ENCODE measurements around the gene ETV2.

ETV2 gene

GRCh38 chr19:35623327-35624010 is 18.1 kb upstream of the ETV2 start:
- no peak for TF ChIP-seq CTCF (conservative IDR thresholded peaks at IDR 0.05; ENCODE audit: control insufficient read depth, insufficient read depth, low read depth, low read length)
- DNase-seq (ENCODE audit: low read depth), result no peak
- no peak overlapping the region for H3K4me3 ChIP-seq (ENCODE audit: control insufficient read depth, low read depth, low read length)

GRCh38 chr19:35628264-35628564 is 13.3 kb upstream of the ETV2 start:
- peak overlapping the region; percentile 82 for H3K4me3 ChIP-seq (ENCODE audit: control insufficient read depth, low read depth, low read length)
- no peak for DNase-seq (ENCODE audit: low read depth)
- TF ChIP-seq CTCF (conservative IDR thresholded peaks at IDR 0.05; ENCODE audit: control insufficient read depth, insufficient read depth, low read depth, low read length), result no peak

DNA sequence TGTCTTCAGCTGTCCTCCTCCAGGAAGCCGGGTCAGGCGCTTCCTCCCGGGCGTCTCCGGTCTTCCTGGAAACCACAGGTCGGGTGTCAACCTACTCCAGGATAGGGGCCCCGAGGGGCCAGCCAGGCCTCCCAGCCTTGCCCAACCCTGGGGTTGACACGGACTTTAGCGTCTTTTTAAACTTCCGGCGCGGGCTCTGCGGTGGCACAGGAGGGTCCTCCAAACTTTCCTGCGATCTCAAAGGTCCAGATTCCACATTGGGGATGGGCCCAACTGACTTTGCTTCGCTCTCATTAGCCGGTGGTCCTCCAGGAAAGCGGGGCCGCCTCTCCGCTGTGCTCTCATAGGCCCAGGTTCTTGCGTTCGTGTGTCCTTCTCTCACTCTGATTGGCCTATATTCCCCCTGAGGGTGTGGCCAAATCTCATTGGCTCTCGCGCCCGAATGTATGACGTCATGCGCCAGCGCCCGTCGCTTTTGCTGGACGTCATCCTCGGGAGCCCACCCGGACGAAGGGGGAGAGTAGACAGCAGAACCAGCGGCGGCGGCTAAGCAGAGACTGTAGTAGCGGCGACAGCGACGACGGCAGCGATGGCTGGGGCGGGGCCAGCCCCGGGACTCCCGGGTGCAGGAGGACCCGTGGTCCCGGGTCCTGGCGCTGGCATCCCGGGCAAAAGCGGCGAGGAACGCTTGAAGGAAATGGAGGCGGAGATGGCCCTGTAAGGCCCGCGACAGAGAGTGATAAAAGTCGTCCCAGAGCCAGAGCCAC is 12.8 kb upstream of the ETV2 start, which contains the start of gene RBM42:
Gene RBM42 (plus strand): TSS at position 472 of the 767 bp plus-strand sequence. CDS start 118 bp downstream, at position 590.
- DNase-seq (ENCODE audit: low read depth), result peak; percentile 99
- TF ChIP-seq CTCF (conservative IDR thresholded peaks at IDR 0.05; ENCODE audit: control insufficient read depth, insufficient read depth, low read depth, low read length), result no peak
- H3K4me3 ChIP-seq (ENCODE audit: control insufficient read depth, low read depth, low read length), result peak within 1 kb of the TSS; percentile 82

GRCh38 chr19:35629332-35629633 is 12.3 kb upstream of the ETV2 start:
- H3K4me3 ChIP-seq (ENCODE audit: control insufficient read depth, low read depth, low read length), result peak overlapping the region; percentile 82
- DNase-seq (ENCODE audit: low read depth), result no peak
- no peak for TF ChIP-seq CTCF (conservative IDR thresholded peaks at IDR 0.05; ENCODE audit: control insufficient read depth, insufficient read depth, low read depth, low read length)

- no peak for TF ChIP-seq CTCF (conservative IDR thresholded peaks at IDR 0.05; ENCODE audit: control insufficient read depth, insufficient read depth, low read depth, low read length)
These were observed 7.7 kb upstream of the ETV2 start for GRCh38 chr19:35633727-35634440.

DNA sequence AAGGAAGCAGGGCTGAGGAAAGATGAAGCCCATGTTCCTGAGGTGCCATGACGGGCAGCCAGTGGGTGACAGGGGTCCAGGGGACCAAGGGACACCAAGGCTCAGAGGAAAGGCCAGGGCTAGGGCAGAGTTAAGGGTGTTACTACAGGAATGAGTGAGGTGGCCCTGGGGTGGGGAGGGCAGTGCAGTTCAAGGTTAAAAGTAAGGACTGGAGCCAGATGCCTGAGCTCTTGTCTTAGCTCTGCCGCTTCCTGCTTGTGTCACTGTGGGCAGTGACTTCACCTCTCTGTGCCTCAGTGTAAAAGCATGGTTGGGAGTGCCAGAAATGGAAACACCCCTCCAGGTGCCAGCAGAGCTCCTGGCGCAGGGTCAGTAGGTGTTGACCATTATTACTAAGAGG is 4.9 kb upstream of the ETV2 start:
- no peak for TF ChIP-seq CTCF (conservative IDR thresholded peaks at IDR 0.05; ENCODE audit: control insufficient read depth, insufficient read depth, low read depth, low read length)
- DNase-seq (ENCODE audit: low read depth), result no peak
- no peak overlapping the region for H3K4me3 ChIP-seq (ENCODE audit: control insufficient read depth, low read depth, low read length)

More at GRCh38 chr19:35633727-35634440, 7.7 kb upstream of the ETV2 start:
- no peak for DNase-seq (ENCODE audit: low read depth)
- H3K4me3 ChIP-seq (ENCODE audit: control insufficient read depth, low read depth, low read length), result no peak overlapping the region
